Smooth muscle cell (in vitro differentiated cells): ENCODE measurements around the gene PPFIBP1. TPM values are rescaled to one million over a fixed set of nuclear protein-coding genes. Genes with fewer than 3 reads are reported as not detected.

Experiments used
- DNase-seq: peaks from one replicate; lab custom pipeline; 2025; ENCODE audit not compliant: unreplicated experiment; lab: John Stamatoyannopoulos, UW
- H2AFZ ChIP-seq: fragments of 200-600 bp; sonication (generic); 2 replicates; pipeline ENCODE4 v1.6.0; 2016; ENCODE audit warnings: antibody characterized with exemption, low read depth, mild to moderate bottlenecking
- H3F3A ChIP-seq: fragments of 200-600 bp; sonication (generic); 2 replicates; pipeline ENCODE4 v1.6.0; 2017; ENCODE audit warnings: antibody characterized with exemption, low read depth
- H3K27ac ChIP-seq: fragments of 200-600 bp; sonication (generic); 2 replicates; pipeline ENCODE4 v1.5.1; 2016; ENCODE audit warnings: low read depth, mild to moderate bottlenecking
- H3K27me3 ChIP-seq: fragments of 200-600 bp; sonication (generic); 2 replicates; pipeline ENCODE4 v1.6.1; 2016; ENCODE audit warnings: low read depth, mild to moderate bottlenecking
- H3K36me3 ChIP-seq: fragments of 200-600 bp; sonication (generic); 2 replicates; pipeline ENCODE4 v1.5.1; 2016; ENCODE audit warnings: low read depth
- H3K4me1 ChIP-seq: fragments of 200-600 bp; sonication (generic); 2 replicates; pipeline ENCODE4 v1.5.1; 2016; ENCODE audit warnings: low read depth
- H3K4me2 ChIP-seq: fragments of 200-600 bp; sonication (generic); 2 replicates; pipeline ENCODE4 v1.6.0; 2016; ENCODE audit warnings: mild to moderate bottlenecking
- H3K4me3 ChIP-seq: fragments of 200-600 bp; sonication (generic); 2 replicates; pipeline ENCODE4 v1.5.1; 2016; ENCODE audit warnings: mild to moderate bottlenecking
- H3K79me2 ChIP-seq: fragments of 200-600 bp; sonication (generic); 2 replicates; pipeline ENCODE4 v1.6.0; 2016; ENCODE audit warnings: low read depth, mild to moderate bottlenecking
- H3K9ac ChIP-seq: fragments of 200-600 bp; sonication (generic); 2 replicates; pipeline ENCODE4 v1.6.0; 2016; ENCODE audit warnings: low read depth
- H3K9me3 ChIP-seq: fragments of 200-600 bp; sonication (generic); replicated peaks from 2 replicates; pipeline ENCODE4 v1.5.1; 2016; ENCODE audit warnings: low read depth
- H4K20me1 ChIP-seq: fragments of 200-600 bp; sonication (generic); 2 replicates; pipeline ENCODE4 v1.6.0; 2016; ENCODE audit warnings: low read depth
- WGBS: methylation state at CpG from one replicate; pipeline ENCODE4 v1.1.7; 2016; ENCODE audit warnings: low lambda C conversion rate; 5-methylcytosine and 5-hydroxymethylcytosine counted together
- polyA plus RNA-seq: library from polyadenylated mRNA; unstranded; fragments of >200 nt; fragmentation: Nextera tagmentation; extraction: Ambion mirVana; gene quantifications from 2 replicates; pipeline ENCODE4 v1.2.1, GENCODE V29; 2016
- total RNA-seq: library from RNA; depleted of rRNA; stranded (reverse); fragments of >200 nt; gene quantifications from 2 replicates; pipeline ENCODE4 v1.2.3, GENCODE V29; 2014
- TF ChIP-seq, protein P1 (sequence below): fragments of 200-600 bp; sonication (generic); IDR thresholded peaks from 2 replicates; pipeline ENCODE4 v1.5.1; 2017; ENCODE audit warnings: borderline replicate concordance, mild to moderate bottlenecking, antibody characterized with exemption; ENCODE audit not compliant: insufficient read depth, poor library complexity, severe bottlenecking

The PPFIBP1 gene
- total and polyA plus RNA-seq, 2 experiments from 2014 or later = 45.7 to 150 TPM

DNA sequence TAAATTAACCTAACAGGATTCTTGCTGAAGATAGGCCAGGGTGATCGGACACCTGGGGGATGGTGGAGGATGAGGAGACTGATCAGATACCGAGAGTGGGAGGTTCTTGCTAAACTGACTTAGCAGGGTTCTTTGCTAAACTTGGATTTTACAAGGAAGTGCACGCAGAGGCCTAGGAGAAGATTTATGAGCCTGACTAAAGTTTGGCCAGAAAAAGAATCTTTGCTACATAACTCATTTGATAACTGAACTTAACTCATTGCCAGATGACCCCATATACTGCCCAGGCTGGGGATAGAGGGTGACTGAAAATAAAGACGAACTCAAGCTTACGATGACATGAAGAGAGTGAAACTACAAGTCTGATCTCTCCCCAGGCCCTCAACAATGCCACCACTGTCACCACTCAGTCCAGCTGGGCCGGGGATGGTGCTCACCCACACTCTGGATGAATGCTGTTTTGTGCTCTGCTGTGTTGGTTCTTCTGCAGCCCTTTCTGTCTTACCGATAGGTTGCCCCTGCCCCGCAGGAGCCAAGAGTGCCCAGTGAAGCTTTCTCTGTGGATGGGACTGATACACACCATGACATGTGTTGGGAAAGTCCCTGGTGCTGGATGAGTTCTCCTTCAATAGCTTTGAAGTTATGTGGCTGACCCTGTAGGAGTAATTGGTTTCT is 29.0 kb downstream of the PPFIBP1 start:
- peaks cover 82% of the 10 kb centered on the region for H3K79me2 ChIP-seq
- H3K36me3 ChIP-seq = no peaks in the 10 kb centered on the region
- no peak for DNase-seq
- WGBS = 32% methylated on average over 8 of the region's 8 CpGs
- peak overlapping the region; percentile 81 for H3K4me2 ChIP-seq
- H3K27me3 ChIP-seq = no peaks in the 10 kb centered on the region
- TF ChIP-seq, protein P1, sequence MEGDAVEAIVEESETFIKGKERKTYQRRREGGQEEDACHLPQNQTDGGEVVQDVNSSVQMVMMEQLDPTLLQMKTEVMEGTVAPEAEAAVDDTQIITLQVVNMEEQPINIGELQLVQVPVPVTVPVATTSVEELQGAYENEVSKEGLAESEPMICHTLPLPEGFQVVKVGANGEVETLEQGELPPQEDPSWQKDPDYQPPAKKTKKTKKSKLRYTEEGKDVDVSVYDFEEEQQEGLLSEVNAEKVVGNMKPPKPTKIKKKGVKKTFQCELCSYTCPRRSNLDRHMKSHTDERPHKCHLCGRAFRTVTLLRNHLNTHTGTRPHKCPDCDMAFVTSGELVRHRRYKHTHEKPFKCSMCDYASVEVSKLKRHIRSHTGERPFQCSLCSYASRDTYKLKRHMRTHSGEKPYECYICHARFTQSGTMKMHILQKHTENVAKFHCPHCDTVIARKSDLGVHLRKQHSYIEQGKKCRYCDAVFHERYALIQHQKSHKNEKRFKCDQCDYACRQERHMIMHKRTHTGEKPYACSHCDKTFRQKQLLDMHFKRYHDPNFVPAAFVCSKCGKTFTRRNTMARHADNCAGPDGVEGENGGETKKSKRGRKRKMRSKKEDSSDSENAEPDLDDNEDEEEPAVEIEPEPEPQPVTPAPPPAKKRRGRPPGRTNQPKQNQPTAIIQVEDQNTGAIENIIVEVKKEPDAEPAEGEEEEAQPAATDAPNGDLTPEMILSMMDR = no peak
- H4K20me1 ChIP-seq = peaks cover 82% of the 10 kb centered on the region
- no peak overlapping the region for H3K4me3 ChIP-seq
- H3F3A ChIP-seq = peaks cover 56% of the 10 kb centered on the region
- peak overlapping the region; percentile 54 for H3K9ac ChIP-seq
- H3K9me3 ChIP-seq = no peaks in the 10 kb centered on the region
- H2AFZ ChIP-seq = no peak overlapping the region
- H3K4me1 ChIP-seq = peaks cover 46% of the 10 kb centered on the region
- H3K27ac ChIP-seq = peak overlapping the region; percentile 88

DNA sequence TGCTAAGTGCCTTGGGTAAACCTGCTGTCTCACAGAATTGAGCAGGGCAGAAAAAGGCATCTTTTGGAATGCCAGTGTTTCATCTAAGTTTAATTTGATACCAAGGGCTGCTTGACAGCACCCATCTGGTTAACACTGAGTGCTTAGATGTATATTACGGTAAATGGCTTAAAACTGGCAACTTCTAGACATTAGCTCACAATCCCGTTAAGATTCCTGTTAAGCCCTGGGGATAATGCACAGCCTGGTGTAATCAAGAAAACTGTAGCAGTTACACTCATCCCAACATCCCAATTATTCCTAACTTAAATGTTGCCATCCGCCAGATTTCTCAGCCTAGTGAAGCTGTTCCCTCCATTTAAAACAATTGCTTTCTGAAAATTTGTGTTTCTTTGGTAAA is 29.9 kb downstream of the PPFIBP1 start:
- TF ChIP-seq, protein P1 = no peak
- H3K36me3 ChIP-seq = no peaks in the 10 kb centered on the region
- H3K9ac ChIP-seq = peak overlapping the region; percentile 64
- H4K20me1 ChIP-seq = peaks cover 83% of the 10 kb centered on the region
- H3K4me2 ChIP-seq = peak overlapping the region; percentile 81
- no peak overlapping the region for H2AFZ ChIP-seq
- H3K27me3 ChIP-seq = no peaks in the 10 kb centered on the region
- H3K27ac ChIP-seq = peak overlapping the region; percentile 88
- peaks cover 49% of the 10 kb centered on the region for H3F3A ChIP-seq
- H3K4me3 ChIP-seq = peak overlapping the region; percentile 25
- peaks cover 40% of the 10 kb centered on the region for H3K4me1 ChIP-seq
- WGBS = 15% methylated on average over 3 of the region's 3 CpGs
- no peak for DNase-seq
- no peaks in the 10 kb centered on the region for H3K9me3 ChIP-seq
- H3K79me2 ChIP-seq = peaks cover 82% of the 10 kb centered on the region

DNA sequence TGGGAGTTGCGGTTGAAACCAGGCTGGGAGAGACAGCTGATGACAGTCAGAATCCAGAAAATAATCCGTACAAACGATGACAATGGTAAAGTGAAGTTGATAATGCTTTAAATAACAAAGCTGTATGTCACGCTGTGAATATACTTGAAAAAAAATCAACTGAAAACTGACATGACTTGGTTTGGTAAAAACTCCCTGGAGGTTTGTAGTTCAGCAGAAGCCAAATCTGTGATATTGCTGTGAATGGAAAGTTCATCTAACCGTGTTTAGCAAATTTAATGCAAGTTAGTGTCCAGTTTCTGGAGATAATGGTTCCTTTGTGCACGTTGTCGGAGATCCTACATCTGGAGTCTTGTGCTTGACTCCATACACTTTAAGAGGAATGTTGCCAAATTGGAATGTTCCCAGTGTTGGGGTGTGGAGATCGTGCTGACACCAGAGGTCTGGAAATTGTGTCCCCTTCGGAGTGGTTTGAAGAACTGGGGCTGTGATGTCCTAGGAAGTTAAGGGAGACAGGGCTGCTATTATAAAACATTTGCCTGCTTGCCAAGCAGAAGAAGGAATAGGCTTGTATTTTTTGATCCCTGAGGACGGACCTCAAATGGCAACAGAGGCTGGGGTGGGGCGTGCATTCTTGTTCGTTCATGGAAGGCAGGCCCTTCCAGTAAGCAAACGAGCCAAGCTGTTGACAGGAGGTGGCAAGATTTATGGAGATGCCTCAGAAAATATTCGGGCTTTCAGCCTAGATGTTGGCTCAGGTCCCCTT is 30.6 kb downstream of the PPFIBP1 start:
- Histone ChIP-seq H4K20me1 (peaks cover 83% of the 10 kb centered on the region), H3K4me3 (peak overlapping the region; percentile 25), H3K27ac (peak overlapping the region; percentile 88), H3F3A (peaks cover 44% of the 10 kb centered on the region), H3K36me3 (no peaks in the 10 kb centered on the region), H2AFZ (no peak overlapping the region), H3K79me2 (peaks cover 88% of the 10 kb centered on the region), H3K27me3 (no peaks in the 10 kb centered on the region), H3K4me1 (peaks cover 38% of the 10 kb centered on the region), H3K9me3 (no peaks in the 10 kb centered on the region), H3K4me2 (peak overlapping the region; percentile 81), H3K9ac (peak overlapping the region; percentile 64)
- no peak for DNase-seq
- TF ChIP-seq, protein P1 = no peak
- 14% methylated on average over 14 of the region's 14 CpGs for WGBS
